Thyroid gland (tissue), 4 donors: ENCODE results near the gene CNGA4.

ENCODE experiments used
- CTCF ChIP-seq, 6 experiments: fragments of 200-600 bp in 3 of 6; fragments of 450-650 bp in 3 of 6; sonication (generic) in 3 of 6; IDR thresholded peaks; one replicate each; pipeline ENCODE4 v1.5.1; 2016 to 2019; ENCODE audit warnings: antibody characterized with exemption in 6 of 6, mild to moderate bottlenecking in 2 of 6, inconsistent platforms in 1 of 6, moderate library complexity in 1 of 6
- POLR2A ChIP-seq, 2 donors: fragments of 450-650 bp; IDR thresholded peaks; one replicate each; pipeline ENCODE4 v1.6.1; 2017; ENCODE audit warnings: antibody characterized with exemption in 2 of 2, mild to moderate bottlenecking in 2 of 2, moderate library complexity in 1 of 2

GRCh38 chr11:6285019-6285418, 46.1 kb downstream of the CNGA4 start:
- no peak for TF ChIP-seq CTCF (IDR thresholded peaks at IDR 0.05)
- no peak for TF ChIP-seq POLR2A (IDR thresholded peaks at IDR 0.05)
